ENCODE data around the gene SNX18. TPM values are rescaled to one million over a fixed set of nuclear protein-coding genes. Genes with fewer than 3 reads are reported as not detected.

The SNX18 gene
- total RNA-seq, 2 experiments from 2014 or later: 6.3 to 14.6 TPM

- POLR2A ChIA-PET: no interaction called here
- CTCF ChIA-PET (ENCODE audit: unreplicated experiment): no interaction called here
- no peaks in the 10 kb centered on the region for H3K9me2 ChIP-seq (ENCODE audit: insufficient read depth, low read length)
Observed at GRCh38 chr5:54491326-54491725, 26.2 kb upstream of the SNX18 start.

GRCh38 chr5:54492178-54492577 is 25.4 kb upstream of the SNX18 start:
- Histone ChIP-seq H4K20me1 (ENCODE audit: insufficient read depth, low read length) (no peaks in the 10 kb centered on the region), H2AFZ (ENCODE audit: low read length) (no peak overlapping the region), H3K4me2 (ENCODE audit: low read length) (no peak overlapping the region), H3K27ac (ENCODE audit: low read depth, low read length, poor library complexity, severe bottlenecking) (no peak overlapping the region), H3K9me2 (ENCODE audit: insufficient read depth, low read length) (no peaks in the 10 kb centered on the region), H3K79me2 (ENCODE audit: insufficient read depth, low read depth, low read length) (no peaks in the 10 kb centered on the region), H3K4me3 (ENCODE audit: low read depth, low read length, poor library complexity, severe bottlenecking) (no peak overlapping the region), H3K9me3 (ENCODE audit: low read length) (no peaks in the 10 kb centered on the region), H3K4me1 (ENCODE audit: insufficient read depth, low read length, poor library complexity, severe bottlenecking) (no peaks in the 10 kb centered on the region), H3K36me3 (ENCODE audit: insufficient read depth, low read length) (no peaks in the 10 kb centered on the region)
- no TSS peak for BruUV-seq (replicated peaks)
- CTCF ChIA-PET (ENCODE audit: unreplicated experiment): no interaction called here
- TF ChIP-seq EZH2phosphoT487 (IDR thresholded peaks at IDR 0.05; ENCODE audit: borderline replicate concordance, low read depth, low read length) (no peak), CTCF (conservative IDR thresholded peaks at IDR 0.05; ENCODE audit: low read length) (no peak)
- POLR2A ChIA-PET: no interaction called here
- no peak for DNase-seq (ENCODE audit: low spot score)
- intact Hi-C loops (cut with micrococcal nuclease; ENCODE audit: unreplicated experiment): no loop called here

More at GRCh38 chr5:54491326-54491725, 26.2 kb upstream of the SNX18 start:
- Histone ChIP-seq H4K20me1 (ENCODE audit: insufficient read depth, low read length) (no peaks in the 10 kb centered on the region), H3K4me1 (ENCODE audit: insufficient read depth, low read length, poor library complexity, severe bottlenecking) (no peaks in the 10 kb centered on the region), H3K36me3 (ENCODE audit: insufficient read depth, low read length) (no peaks in the 10 kb centered on the region), H3K27ac (ENCODE audit: low read depth, low read length, poor library complexity, severe bottlenecking) (no peak overlapping the region), H3K9me3 (ENCODE audit: low read length) (no peaks in the 10 kb centered on the region), H3K79me2 (ENCODE audit: insufficient read depth, low read depth, low read length) (no peaks in the 10 kb centered on the region), H3K4me3 (ENCODE audit: low read depth, low read length, poor library complexity, severe bottlenecking) (no peak overlapping the region), H2AFZ (ENCODE audit: low read length) (no peak overlapping the region), H3K4me2 (ENCODE audit: low read length) (no peak overlapping the region)
- no TSS peak for BruUV-seq (replicated peaks)
- intact Hi-C loops (cut with micrococcal nuclease; ENCODE audit: unreplicated experiment): no loop called here
- TF ChIP-seq EZH2phosphoT487 (IDR thresholded peaks at IDR 0.05; ENCODE audit: borderline replicate concordance, low read depth, low read length) (no peak), CTCF (conservative IDR thresholded peaks at IDR 0.05; ENCODE audit: low read length) (no peak)
- no peak for DNase-seq (ENCODE audit: low spot score)

GRCh38 chr5:54495027-54495426 is 22.5 kb upstream of the SNX18 start:
- no peaks in the 10 kb centered on the region for H3K9me3 ChIP-seq (ENCODE audit: low read length)
- H3K4me1 ChIP-seq (ENCODE audit: insufficient read depth, low read length, poor library complexity, severe bottlenecking): no peaks in the 10 kb centered on the region
- no peak overlapping the region for H3K27ac ChIP-seq (ENCODE audit: low read depth, low read length, poor library complexity, severe bottlenecking)
- no peak overlapping the region for H3K4me3 ChIP-seq (ENCODE audit: low read depth, low read length, poor library complexity, severe bottlenecking)
- H2AFZ ChIP-seq (ENCODE audit: low read length): no peak overlapping the region
- H3K4me2 ChIP-seq (ENCODE audit: low read length): no peak overlapping the region
- CTCF ChIA-PET (ENCODE audit: unreplicated experiment): no interaction called here
- H4K20me1 ChIP-seq (ENCODE audit: insufficient read depth, low read length): no peaks in the 10 kb centered on the region
- no peaks in the 10 kb centered on the region for H3K36me3 ChIP-seq (ENCODE audit: insufficient read depth, low read length)
- TF ChIP-seq CTCF (conservative IDR thresholded peaks at IDR 0.05; ENCODE audit: low read length) (no peak), EZH2phosphoT487 (IDR thresholded peaks at IDR 0.05; ENCODE audit: borderline replicate concordance, low read depth, low read length) (no peak)
- BruUV-seq (replicated peaks): no TSS peak
- no peaks in the 10 kb centered on the region for H3K9me2 ChIP-seq (ENCODE audit: insufficient read depth, low read length)
- H3K79me2 ChIP-seq (ENCODE audit: insufficient read depth, low read depth, low read length): no peaks in the 10 kb centered on the region
- POLR2A ChIA-PET: interaction anchor here (0.7 kb wide), 1 partner anchor 248 kb away, joined by 3 read pairs; no protein-coding TSS in a partner anchor
- intact Hi-C loops (cut with micrococcal nuclease; ENCODE audit: unreplicated experiment): no loop called here
- DNase-seq (ENCODE audit: low spot score): no peak
